Body of pancreas (tissue), 4 donors: ENCODE measurements around the gene CHST8. TPM values are rescaled to one million over a fixed set of nuclear protein-coding genes. Genes with fewer than 3 reads are reported as not detected.

Experiments
- ATAC-seq: fragments of 150-250 bp; one replicate; pipeline ENCODE4 v1.9.1; 2016
- DNase-seq, 4 donors: peaks; one replicate each; pipeline ENCODE4 v3.0.0-alpha.2; 2019
- H3K27ac ChIP-seq, 4 donors: fragments of 200-600 bp; sonication (generic); 1 replicate in 3 of 4; 2 replicates in 1 of 4; pipeline versions ENCODE4 v1.5.1 to v1.6.1; 2016 to 2019; ENCODE audit warnings: mild to moderate bottlenecking in 1 of 4, mixed read lengths in 1 of 4, moderate library complexity in 1 of 4
- H3K27me3 ChIP-seq, 2 donors: fragments of 200-600 bp; sonication (generic); one replicate each; pipeline ENCODE4 v1.6.0; 2016; ENCODE audit warnings: mild to moderate bottlenecking in 1 of 2
- H3K36me3 ChIP-seq, 2 donors: fragments of 200-600 bp; sonication (generic); replicated peaks in 1 of 2; 2 replicates each; pipeline ENCODE4 v1.5.1; 2016; ENCODE audit warnings: low read depth in 2 of 2; ENCODE audit not compliant: insufficient read depth in 1 of 2
- H3K4me1 ChIP-seq: fragments of 200-600 bp; sonication (generic); one replicate; pipeline ENCODE4 v1.6.0; 2016
- H3K4me3 ChIP-seq, 2 donors: fragments of 200-600 bp; sonication (generic); 1 replicate in 1 of 2; 2 replicates in 1 of 2; pipeline ENCODE4 v1.5.1; 2016 to 2019
- H3K9me3 ChIP-seq, 3 donors: fragments of 200-600 bp; sonication (generic); 1 replicate in 2 of 3; 2 replicates in 1 of 3; pipeline ENCODE4 v1.5.1; 2016
- POLR2A ChIP-seq, 3 donors: fragments of 450-650 bp; IDR thresholded peaks; one replicate each; pipeline ENCODE4 v1.6.1; 2016; ENCODE audit warnings: antibody characterized with exemption in 3 of 3, mild to moderate bottlenecking in 2 of 3
- WGBS, 2 donors: methylation state at CpG; one replicate each; pipeline ENCODE4 v1.1.5; 2017; 5-methylcytosine and 5-hydroxymethylcytosine counted together
- intact Hi-C: fragments of 100-400 bp; cut with DNase I; formaldehyde crosslinking; loops from one replicate; pipeline ENCODE4 v1.15.1; 2023
- total RNA-seq, 2 donors: library from RNA; depleted of rRNA; stranded (reverse); fragments of >200 nt; gene quantifications; one replicate each; pipeline ENCODE4 v1.1.0, GENCODE V29; 2016
- TF ChIP-seq, protein P1 (sequence below), 7 experiments: fragments of 450-650 bp in 4 of 7; fragments of 200-600 bp in 3 of 7; sonication (generic) in 3 of 7; IDR thresholded peaks; one replicate each; pipeline ENCODE4 v1.5.1; 2016 to 2019; ENCODE audit warnings: antibody characterized with exemption in 7 of 7

CHST8 gene
- total RNA-seq, 2 donors from 2014 or later = 0.26 TPM; not detected in 1

DNA sequence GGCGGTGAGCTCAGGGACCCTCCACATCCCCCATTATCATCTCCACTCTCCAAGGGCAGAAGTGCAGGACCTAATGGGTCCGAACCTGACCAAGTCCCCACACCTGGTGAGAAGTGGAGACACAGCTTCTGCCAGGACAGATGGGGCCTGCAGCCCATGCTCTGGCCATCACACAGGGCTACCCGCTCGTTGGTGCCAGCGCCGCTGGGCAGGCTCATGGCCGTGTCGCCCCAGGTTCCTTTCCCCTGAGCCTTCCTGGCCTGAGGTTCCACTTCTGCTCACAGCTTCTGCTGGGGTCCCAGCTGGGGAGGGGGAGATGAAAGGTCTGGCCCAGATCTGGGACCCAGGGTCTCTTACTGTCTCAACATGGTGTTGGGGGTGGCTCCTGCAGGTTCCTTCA is 126.5 kb downstream of the CHST8 start:
- H3K36me3 ChIP-seq = no peaks in the 10 kb centered on the region
- intact Hi-C loops = no loop called here
- WGBS, 2 donors = 75 to 89% methylated on average over 5 to 8 of the region's 8 CpGs

DNA sequence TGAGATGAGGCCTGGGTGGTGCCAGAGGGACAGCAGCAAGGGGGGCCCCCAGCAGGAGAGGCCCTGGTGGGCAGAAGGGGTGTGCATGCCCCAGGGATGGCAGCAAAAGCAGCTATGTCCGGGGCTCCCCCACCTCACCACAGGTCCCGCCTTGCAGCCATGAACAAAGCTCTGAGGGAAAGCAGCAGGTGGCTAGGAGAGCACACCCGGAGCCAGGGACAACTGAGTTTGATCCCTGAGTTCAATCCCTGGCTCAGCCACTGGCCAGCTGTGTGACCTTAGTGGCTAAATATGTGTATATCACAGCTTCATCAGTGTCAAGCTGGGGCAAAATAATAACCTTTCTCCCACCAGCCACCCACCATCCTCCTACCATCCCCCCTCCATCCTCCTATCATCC is 127.3 kb downstream of the CHST8 start:
- TF ChIP-seq POLR2A (IDR thresholded peaks at IDR 0.05) = no peak
- TF ChIP-seq, protein P1, sequence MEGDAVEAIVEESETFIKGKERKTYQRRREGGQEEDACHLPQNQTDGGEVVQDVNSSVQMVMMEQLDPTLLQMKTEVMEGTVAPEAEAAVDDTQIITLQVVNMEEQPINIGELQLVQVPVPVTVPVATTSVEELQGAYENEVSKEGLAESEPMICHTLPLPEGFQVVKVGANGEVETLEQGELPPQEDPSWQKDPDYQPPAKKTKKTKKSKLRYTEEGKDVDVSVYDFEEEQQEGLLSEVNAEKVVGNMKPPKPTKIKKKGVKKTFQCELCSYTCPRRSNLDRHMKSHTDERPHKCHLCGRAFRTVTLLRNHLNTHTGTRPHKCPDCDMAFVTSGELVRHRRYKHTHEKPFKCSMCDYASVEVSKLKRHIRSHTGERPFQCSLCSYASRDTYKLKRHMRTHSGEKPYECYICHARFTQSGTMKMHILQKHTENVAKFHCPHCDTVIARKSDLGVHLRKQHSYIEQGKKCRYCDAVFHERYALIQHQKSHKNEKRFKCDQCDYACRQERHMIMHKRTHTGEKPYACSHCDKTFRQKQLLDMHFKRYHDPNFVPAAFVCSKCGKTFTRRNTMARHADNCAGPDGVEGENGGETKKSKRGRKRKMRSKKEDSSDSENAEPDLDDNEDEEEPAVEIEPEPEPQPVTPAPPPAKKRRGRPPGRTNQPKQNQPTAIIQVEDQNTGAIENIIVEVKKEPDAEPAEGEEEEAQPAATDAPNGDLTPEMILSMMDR (IDR thresholded peaks at IDR 0.05) = no peak
- Histone ChIP-seq H3K9me3 (no peaks in the 10 kb centered on the region), H3K27me3 (no peaks in the 10 kb centered on the region), H3K27ac (no peak overlapping the region), H3K36me3 (no peaks in the 10 kb centered on the region), H3K4me3 (no peak overlapping the region), H3K4me1 (no peaks in the 10 kb centered on the region)
- intact Hi-C loops = no loop called here
- ATAC-seq (no peak), DNase-seq (no peak)
- 34 to 60% methylated on average over 2 to 3 of the region's 3 CpGs for WGBS, 2 donors

More for the DNA sequence above, 126.5 kb downstream of the CHST8 start:
- no peaks in the 10 kb centered on the region for H3K4me1 ChIP-seq
- no peaks in the 10 kb centered on the region for H3K9me3 ChIP-seq
- DNase-seq (no peak), ATAC-seq (no peak)
- no peak overlapping the region for H3K27ac ChIP-seq
- H3K27me3 ChIP-seq = no peaks in the 10 kb centered on the region
- H3K4me3 ChIP-seq = no peak overlapping the region
- TF ChIP-seq, protein P1 (IDR thresholded peaks at IDR 0.05) = no peak
- no peak for TF ChIP-seq POLR2A (IDR thresholded peaks at IDR 0.05)

DNA sequence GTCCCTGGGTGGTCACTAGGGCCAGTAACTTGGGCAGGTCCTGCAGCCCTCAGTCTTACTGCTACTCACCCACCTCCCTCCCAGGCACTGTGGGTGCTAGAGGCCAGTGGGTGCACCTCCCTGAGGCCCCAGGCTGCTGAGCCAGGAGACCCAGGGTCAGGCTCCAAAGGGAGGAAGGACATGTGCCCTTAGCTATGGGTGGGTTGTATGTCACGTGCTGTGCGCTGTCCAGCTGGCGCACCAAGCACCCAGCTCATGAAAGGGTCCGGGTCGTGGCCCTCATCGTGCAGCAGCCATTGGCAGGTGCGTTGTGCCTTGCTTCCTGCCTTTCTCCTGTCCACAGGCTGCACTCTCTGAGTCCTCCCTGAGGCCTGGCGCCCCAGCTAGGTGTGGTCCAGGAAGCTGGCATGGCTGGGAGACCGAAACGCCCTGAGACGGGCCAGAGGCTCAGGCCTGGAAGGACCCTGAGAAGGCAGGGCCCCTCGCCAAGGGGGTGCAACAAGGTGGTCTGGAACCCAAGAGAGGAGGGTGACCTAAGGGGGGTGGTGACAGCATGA is 127.9 kb downstream of the CHST8 start:
- no peaks in the 10 kb centered on the region for H3K36me3 ChIP-seq
- H3K4me3 ChIP-seq = no peak overlapping the region
- no peaks in the 10 kb centered on the region for H3K4me1 ChIP-seq
- no peaks in the 10 kb centered on the region for H3K9me3 ChIP-seq
- WGBS, 2 donors = 75 to 76% methylated on average over 4 to 11 of the region's 12 CpGs
- ATAC-seq = no peak
- no peak overlapping the region for H3K27ac ChIP-seq
- DNase-seq = no peak
- no peak for TF ChIP-seq POLR2A (IDR thresholded peaks at IDR 0.05)
- TF ChIP-seq, protein P1 (IDR thresholded peaks at IDR 0.05) = no peak
- intact Hi-C loops = no loop called here
- no peaks in the 10 kb centered on the region for H3K27me3 ChIP-seq

DNA sequence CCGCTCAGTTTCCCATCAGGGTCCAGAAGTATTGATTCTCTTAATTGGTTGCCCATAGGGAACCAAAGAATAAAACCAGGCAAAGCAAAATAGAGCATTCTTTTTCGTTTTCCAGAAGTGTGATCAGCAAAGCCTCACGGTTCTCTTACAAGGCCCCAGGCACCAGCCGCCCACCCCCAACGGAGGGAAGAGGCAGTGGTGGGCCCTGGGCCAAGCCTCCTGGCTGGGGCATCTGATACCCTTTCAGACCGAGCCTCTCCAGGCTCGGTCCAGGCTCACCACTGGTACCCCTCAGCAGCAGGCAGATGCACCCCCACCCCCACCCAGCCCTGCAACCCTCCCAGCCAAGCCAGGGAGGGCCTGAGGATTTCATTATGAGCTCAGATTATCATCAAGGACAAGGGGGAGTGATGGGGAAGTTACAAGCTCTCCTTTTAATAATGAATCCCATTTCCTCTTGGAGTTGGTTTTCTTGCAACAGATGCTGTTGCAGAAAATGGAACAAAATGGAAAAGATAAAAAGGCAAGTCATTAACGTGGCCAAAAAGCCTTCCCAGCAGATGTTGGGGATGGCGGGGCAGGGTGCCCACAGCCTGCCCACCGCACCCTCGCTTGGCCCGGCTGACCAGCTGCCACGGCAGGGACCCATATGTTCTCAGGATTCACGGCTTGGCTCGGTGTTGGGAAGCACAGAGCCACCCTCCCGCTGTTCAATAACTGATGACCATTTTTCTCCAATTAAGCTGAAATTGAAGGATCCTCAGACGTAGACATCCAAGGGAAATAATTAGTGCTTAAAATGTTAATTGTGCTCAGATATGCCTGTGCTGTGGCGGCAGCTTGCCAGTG is 129.1 kb downstream of the CHST8 start:
- intact Hi-C loops = no loop called here
- Histone ChIP-seq H3K27ac (no peak overlapping the region), H3K4me3 (no peak overlapping the region), H3K36me3 (no peaks in the 10 kb centered on the region), H3K9me3 (no peaks in the 10 kb centered on the region), H3K4me1 (no peaks in the 10 kb centered on the region), H3K27me3 (no peaks in the 10 kb centered on the region)
- TF ChIP-seq POLR2A (IDR thresholded peaks at IDR 0.05) = no peak
- TF ChIP-seq, protein P1 (IDR thresholded peaks at IDR 0.05) = no peak
- DNase-seq (no peak), ATAC-seq (no peak)
- WGBS, 2 donors = 54 to 56% methylated on average over 18 of the region's 18 CpGs
